GM18907 (cell line): ENCODE data around the gene ZDHHC12.

Experiments used
- ATAC-seq: cut with Tn5 transposase; IDR thresholded peaks from one replicate; pipeline ENCODE4 v1.9.1; 2021; ENCODE audit warnings: mild to moderate bottlenecking, moderate library complexity; ENCODE audit not compliant: unreplicated experiment

Gene ZDHHC12, protein sequence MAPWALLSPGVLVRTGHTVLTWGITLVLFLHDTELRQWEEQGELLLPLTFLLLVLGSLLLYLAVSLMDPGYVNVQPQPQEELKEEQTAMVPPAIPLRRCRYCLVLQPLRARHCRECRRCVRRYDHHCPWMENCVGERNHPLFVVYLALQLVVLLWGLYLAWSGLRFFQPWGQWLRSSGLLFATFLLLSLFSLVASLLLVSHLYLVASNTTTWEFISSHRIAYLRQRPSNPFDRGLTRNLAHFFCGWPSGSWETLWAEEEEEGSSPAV

GRCh38 chr9:128723866-128724743 is at the start of gene ZDHHC12:
Gene ZDHHC12, minus strand, starts transcription at chr9:128724127. Its CDS starts 34 bp downstream, at chr9:128724093.
- peak; percentile 87 for ATAC-seq

DNA sequence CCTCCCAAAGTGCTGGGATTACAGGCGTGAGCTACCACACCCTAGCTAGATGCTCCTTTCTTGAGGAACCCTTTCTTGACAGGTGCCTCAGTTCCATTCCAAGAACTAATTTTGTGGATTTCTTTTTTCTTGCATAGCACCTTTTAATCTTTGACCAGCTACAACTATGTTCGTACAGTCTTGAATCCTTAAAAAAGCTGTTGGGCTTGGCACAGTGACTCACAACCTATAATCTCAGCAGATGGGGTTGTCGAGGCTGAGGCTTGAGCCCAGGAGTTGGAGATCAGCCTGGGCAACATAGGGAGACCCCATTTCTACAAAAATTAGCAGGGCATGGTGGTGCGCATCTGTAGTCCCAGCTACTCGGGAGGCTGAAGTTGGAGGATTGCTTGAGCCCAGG is 49.1 kb upstream of the ZDHHC12 start:
- ATAC-seq, result no peak

- ATAC-seq, result peak; percentile 91
These were observed 48.0 kb upstream of the ZDHHC12 start, which contains the start of gene ZER1 for GRCh38 chr9:128771745-128772519. Gene ZER1, minus strand, starts transcription at chr9:128771927. Its CDS starts 16,362 bp downstream, at chr9:128755565.

DNA sequence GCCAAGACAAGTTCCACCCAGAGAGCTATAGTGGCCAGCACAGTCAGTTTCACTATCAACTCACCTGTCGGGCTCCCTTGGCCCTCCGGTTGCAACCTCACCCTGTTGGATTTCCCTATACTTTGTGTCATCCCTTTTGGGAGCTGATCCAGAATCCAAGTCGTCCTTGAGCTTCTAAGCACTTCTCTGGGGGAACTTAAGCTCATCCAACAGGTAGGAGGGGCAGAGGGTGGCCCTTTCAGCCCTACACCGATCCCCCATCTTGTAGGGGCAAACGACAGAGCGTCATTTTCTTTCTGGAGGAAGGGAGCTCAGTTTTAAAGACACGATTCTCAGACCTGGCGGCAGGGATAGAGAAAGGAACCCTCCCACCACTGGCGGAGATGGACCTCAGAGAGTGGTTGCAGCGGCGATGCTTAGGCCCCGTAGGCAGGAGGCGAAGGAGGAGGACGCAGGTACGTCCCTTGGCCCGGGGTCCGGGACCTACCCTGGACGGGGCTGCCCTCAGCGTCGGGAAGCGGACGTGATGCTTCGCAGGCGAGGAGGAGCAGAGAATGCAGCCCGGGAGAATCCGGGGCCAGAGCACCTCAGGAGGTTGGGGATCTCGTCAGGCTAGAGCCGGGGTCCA is 47.3 kb upstream of the ZDHHC12 start:
- ATAC-seq, result peak; percentile 30

GRCh38 chr9:128770286-128771030 is 46.5 kb upstream of the ZDHHC12 start:
- no peak for ATAC-seq

GRCh38 chr9:128768606-128769005 is 44.7 kb upstream of the ZDHHC12 start:
- no peak for ATAC-seq

GRCh38 chr9:128765499-128765898 is 41.6 kb upstream of the ZDHHC12 start:
- ATAC-seq, result no peak

DNA sequence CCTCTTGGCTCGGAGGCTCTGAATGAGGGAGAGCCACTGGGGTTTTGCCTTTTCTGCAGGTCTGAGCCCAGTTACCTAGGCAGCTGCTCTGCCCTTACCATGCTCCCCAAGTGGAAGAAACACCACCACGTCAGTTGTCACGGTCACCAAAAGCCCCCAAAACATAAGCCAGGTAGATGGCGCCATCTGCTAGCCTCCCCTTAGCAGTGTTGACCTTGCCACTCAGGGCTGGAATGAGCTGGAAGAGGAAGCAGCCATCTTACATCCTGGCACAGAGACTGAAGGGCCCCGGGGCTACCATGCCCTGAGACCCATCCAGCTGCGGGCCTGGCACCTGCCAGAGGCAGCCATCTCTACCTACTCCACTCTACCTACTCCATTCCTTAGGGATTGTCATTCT is 40.4 kb upstream of the ZDHHC12 start:
- ATAC-seq, result no peak

DNA sequence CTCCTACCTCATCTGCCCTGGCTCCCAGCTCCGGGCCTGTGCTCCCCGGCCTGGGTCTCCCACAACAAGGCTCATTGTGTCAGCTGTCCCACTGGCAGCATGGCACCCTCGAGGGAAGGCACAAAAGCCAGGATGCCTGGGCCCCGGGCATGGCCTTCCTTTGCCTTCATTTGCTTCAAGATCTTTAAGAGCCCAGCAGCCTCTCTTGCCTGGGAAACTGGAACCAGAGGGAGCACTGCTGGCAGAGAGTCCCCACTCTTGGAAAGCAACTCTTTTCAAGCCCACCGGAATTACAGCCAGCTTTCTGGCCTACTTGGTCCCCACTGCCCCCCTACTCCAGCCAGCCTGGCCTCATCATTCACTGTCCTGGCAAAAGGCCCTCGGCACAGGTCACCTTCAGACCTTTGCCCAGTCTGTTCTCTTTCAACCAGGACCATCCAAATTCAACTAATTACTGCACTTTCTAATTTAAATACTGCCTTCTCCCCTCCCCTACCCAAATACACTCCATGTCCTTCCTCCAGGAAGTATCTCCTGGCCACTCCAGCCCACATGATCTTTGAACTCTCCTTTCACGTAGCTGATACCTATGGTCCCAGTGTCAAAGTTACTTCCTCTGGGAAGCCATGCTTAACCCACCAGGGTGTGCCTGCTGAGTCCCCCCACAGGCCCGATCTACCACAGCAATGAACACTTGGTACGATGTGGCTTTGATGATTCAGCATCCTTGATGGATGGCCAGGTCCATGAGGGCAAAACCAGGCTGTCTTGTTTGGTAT is 38.9 kb upstream of the ZDHHC12 start:
- ATAC-seq, result no peak

DNA sequence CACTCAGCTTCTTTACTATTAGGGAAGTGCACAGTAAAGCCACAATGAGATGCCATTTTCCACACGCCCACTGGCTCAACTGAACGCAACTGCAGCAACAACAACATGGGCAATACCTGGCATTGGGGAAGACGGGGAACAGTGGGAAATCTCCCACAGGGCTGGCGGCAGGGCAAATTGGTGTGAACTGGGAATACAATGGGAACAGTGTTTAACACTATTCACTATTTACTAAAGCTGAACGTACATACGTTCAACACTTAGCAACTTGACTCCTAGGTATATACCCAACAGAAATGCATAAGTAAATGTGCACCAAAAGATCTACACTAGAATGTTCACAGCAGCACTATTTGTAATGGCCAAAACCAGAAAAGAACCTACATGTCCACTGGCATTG is 33.7 kb upstream of the ZDHHC12 start:
- no peak for ATAC-seq

- ATAC-seq, result no peak
These were observed 29.7 kb upstream of the ZDHHC12 start for GRCh38 chr9:128753627-128754026.

DNA sequence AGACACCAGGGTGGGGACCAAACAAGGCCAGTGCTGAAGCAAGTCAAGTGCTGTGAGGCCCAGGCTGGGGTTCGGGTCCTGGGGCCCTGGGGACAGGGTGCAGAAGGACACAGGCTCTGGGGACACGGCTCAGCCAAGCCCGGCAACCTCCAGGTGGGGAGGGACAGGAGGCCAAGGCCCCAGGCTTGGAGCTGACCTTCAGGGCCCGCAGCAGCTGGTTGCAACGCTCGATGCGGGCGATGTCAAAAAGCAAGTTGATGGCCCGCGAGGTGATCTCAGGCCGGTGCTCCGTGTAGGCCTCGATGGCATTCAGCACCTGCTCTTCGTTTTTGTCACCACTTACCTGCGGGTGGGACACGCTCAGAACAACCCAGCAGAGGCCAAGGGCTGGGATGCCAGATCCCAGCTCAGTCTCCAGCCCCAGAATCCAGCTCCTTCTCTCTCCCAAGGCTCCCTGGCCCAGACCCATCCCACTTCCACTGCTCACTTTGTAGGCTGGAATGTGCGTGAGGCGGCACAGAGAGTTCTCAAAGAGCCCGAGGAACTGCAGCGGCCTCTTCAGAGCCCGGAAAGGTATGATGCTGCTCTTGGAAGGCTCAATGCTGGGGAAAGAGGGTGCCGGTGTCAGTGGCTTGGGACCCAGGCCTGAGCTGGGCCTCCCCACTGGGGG is 27.1 kb upstream of the ZDHHC12 start:
- no peak for ATAC-seq

GRCh38 chr9:128747241-128747640 is 23.3 kb upstream of the ZDHHC12 start:
- ATAC-seq, result no peak

GRCh38 chr9:128743421-128743820 is 19.5 kb upstream of the ZDHHC12 start:
- no peak for ATAC-seq

DNA sequence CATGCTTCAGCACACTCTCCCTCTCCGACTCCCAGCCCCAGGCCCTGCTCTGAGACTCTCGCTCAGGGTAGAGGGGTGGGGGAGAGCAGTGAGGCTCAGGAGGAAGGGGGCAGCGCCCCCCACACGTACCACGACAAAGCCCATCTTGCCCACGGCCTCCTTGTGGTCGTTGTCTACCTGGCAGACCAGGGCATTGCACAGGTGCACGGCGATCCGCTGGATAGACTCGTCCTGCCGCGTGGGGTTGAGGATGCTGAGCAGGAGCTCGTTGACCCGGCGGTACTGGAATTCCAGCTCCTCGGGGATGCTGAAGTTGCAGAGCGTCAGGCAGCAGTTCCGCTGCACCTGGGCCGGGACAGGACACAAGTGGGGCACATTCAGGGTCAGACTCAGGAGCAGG is 18.5 kb upstream of the ZDHHC12 start:
- ATAC-seq, result no peak

DNA sequence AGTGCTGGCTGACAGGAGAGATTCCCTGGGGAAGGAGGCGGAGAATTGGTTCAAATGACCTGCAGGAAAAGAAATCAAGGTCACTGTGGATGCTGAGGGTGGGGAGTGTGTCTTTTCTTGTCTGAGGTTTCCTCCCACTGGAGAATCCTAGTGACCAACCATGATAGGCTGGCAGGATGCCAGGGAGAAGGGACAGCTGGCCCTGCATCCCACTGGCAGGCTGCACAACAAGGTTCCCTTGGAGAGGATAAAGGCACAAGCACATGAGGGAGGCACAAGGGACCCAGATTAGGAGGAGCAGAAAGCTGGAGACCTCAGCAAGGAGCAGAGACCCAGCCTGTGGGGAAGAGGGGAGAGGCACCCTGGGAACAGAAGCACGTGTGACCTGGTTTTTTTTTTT is 11.4 kb upstream of the ZDHHC12 start:
- ATAC-seq, result no peak

DNA sequence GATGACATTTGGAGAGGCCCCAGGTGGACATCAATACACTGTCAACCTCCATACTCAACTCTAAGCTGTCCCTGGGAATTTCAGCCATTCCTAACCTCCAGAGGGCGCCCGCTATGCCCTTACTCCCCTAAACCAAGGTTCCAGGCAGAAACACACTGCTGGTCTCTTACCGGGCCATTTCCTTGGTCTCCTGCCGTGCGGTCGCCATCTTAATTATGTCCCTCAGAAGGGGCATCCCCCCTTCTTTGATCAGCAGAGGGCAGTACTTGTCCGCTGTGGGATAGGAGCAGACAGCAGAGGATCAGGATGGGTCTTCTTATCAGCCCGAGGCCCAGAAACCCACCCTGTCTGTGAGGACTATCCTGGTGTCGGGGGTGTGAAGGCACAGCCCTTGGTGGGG is 9.3 kb upstream of the ZDHHC12 start:
- ATAC-seq, result no peak

DNA sequence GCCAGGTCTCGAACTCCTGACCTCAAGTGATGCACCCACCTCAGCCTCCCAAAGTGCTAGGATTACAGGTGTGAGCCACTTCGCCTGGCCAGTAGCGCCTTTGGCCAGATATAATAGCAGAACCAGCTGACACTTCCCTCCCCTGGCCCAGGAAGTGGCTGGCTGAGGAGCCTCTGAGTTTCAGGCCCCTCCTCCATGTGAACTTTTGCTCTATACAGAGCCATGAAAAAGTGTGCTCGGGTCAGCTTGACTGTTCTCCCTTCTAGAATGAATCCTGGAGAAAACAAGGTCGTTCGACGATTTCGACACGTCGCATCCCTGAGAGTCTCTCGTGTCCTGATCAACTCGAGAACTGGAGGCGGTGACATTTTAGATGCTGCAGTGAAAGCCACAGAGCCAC is 8.6 kb upstream of the ZDHHC12 start:
- no peak for ATAC-seq

DNA sequence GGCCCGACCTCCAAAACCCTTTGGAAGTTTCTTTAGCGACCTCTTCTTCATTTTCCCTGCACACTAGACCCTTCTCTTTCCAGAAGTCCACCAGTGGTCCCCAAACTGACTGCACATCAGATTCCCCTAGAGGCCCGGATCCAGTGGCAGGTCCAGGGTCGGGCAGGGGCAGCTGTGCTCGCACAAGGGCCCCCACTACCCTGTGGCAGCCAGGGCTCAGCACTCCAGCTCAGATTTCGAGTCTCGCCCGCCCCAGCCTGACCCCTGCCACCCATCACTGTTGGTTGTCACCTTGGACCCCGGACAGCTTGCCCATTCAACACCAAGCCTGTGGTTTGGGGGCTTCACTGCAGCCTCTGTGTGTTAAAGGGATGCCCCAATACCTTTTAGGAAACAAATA is 7.8 kb upstream of the ZDHHC12 start:
- no peak for ATAC-seq
